ENCODE data around the gene EBF4. TPM values are rescaled to one million over a fixed set of nuclear protein-coding genes. Genes with fewer than 3 reads are reported as not detected.

EBF4 gene
- total RNA-seq, 4 donors from 2014 or later = 1.1 to 6.0 (median 1.8) TPM

GRCh38 chr20:2767768-2768631 lies 75.4 kb downstream of the EBF4 start:
- no peak for TF ChIP-seq CTCF (IDR thresholded peaks at IDR 0.05; ENCODE audit: low read depth)

- no peak for TF ChIP-seq CTCF (IDR thresholded peaks at IDR 0.05; ENCODE audit: low read depth)
Observed at GRCh38 chr20:2768632-2769015, 76.0 kb downstream of the EBF4 start.

- TF ChIP-seq CTCF (IDR thresholded peaks at IDR 0.05; ENCODE audit: low read depth) = no peak
Observed at GRCh38 chr20:2771631-2772080, 79.1 kb downstream of the EBF4 start.

GRCh38 chr20:2773812-2774211 lies 81.2 kb downstream of the EBF4 start:
- TF ChIP-seq CTCF (IDR thresholded peaks at IDR 0.05; ENCODE audit: low read depth) = no peak

GRCh38 chr20:2775139-2775538 lies 82.6 kb downstream of the EBF4 start:
- TF ChIP-seq CTCF (IDR thresholded peaks at IDR 0.05; ENCODE audit: low read depth) = no peak

- TF ChIP-seq CTCF (IDR thresholded peaks at IDR 0.05; ENCODE audit: low read depth) = no peak
Observed at GRCh38 chr20:2778602-2779321, 86.2 kb downstream of the EBF4 start.

- no peak for TF ChIP-seq CTCF (IDR thresholded peaks at IDR 0.05; ENCODE audit: low read depth)
Observed at GRCh38 chr20:2780948-2781347, 88.4 kb downstream of the EBF4 start.
